ENCODE data around the gene PRCC.

Gene PRCC

DNA sequence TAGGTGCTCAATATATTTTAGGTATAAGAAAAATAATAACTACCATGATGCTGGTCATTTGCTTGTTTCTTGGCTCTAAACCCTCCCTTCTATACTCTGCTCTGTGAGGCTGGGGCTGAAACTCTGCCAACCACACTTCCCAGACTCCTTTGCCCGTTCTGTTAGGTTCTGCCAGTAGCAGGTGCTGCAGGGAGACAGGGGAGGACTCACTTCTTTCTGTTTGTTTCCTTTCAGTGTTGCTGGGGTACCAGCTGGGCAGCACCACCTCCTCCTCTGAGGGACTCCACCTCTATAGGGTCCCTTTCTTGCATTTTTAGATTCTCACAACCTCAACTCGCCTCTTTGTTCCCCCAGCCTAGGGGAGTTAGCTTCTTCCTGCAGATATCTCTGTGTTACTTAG lies 66.3 kb downstream of the PRCC start:
- no peak for TF ChIP-seq CTCF (IDR thresholded peaks at IDR 0.05; ENCODE audit: low read depth, low read length, missing control alignments)
- H3K27me3 ChIP-seq (replicated peaks) = peaks cover 41% of the 10 kb centered on the region
- DNase-seq = no peak
- in situ Hi-C loops (cut with HindIII; ENCODE audit: low pct_ligation_motif_present, low sequenced_read_pairs) = no loop called here
- H3K36me3 ChIP-seq (replicated peaks) = no peaks in the 10 kb centered on the region
- H3K4me3 ChIP-seq (ENCODE audit: low read depth, low read length) = no peak overlapping the region
- no peak overlapping the region for H3K27ac ChIP-seq

GRCh38 chr1:156834322-156834721 lies 67.0 kb downstream of the PRCC start:
- Histone ChIP-seq H3K27ac (no peak overlapping the region), H3K36me3 (replicated peaks) (no peaks in the 10 kb centered on the region), H3K4me3 (ENCODE audit: low read depth, low read length) (no peak overlapping the region), H3K27me3 (replicated peaks) (peaks cover 41% of the 10 kb centered on the region)
- no peak for TF ChIP-seq CTCF (IDR thresholded peaks at IDR 0.05; ENCODE audit: low read depth, low read length, missing control alignments)
- DNase-seq = no peak
- in situ Hi-C loops (cut with HindIII; ENCODE audit: low pct_ligation_motif_present, low sequenced_read_pairs) = no loop called here

DNA sequence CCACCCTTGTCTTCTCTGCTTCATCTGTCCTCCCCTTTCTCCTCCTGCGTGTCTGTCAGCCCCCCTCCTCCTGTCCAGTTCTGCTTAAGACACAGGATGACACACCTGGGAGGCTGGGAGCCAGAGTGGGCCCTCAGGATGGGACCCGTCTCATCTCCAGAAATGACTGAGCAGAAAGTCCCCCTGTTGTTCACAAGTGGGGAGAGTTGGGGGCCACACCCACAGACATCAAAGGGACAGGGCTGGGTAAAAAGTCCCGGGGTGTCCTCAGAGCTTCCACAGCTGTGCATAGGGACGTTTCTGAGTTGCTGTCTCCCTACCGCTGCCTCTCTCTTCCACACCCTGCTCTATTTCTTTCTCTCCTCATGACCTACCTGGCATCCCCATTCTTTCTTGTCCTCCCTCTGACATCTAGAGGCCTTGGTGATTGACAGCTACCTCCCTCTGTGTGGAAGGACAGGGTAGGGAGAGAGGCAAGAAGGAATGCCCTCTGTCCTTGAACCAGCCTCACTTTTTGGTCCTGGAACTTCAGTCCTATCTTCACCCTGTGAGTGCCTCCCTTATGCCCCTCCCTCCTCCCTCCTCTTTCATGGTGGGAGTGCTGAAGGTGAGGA lies 68.8 kb downstream of the PRCC start:
- Histone ChIP-seq H3K27ac (no peak overlapping the region), H3K36me3 (replicated peaks) (no peaks in the 10 kb centered on the region), H3K27me3 (replicated peaks) (peaks cover 41% of the 10 kb centered on the region), H3K4me3 (ENCODE audit: low read depth, low read length) (no peak overlapping the region)
- DNase-seq = no peak
- in situ Hi-C loops (cut with HindIII; ENCODE audit: low pct_ligation_motif_present, low sequenced_read_pairs) = no loop called here
- TF ChIP-seq CTCF (IDR thresholded peaks at IDR 0.05; ENCODE audit: low read depth, low read length, missing control alignments) = no peak

- in situ Hi-C loops (cut with HindIII; ENCODE audit: low pct_ligation_motif_present, low sequenced_read_pairs) = no loop called here
- no peak for TF ChIP-seq CTCF (IDR thresholded peaks at IDR 0.05; ENCODE audit: low read depth, low read length, missing control alignments)
- Histone ChIP-seq H3K27ac (no peak overlapping the region), H3K4me3 (ENCODE audit: low read depth, low read length) (no peak overlapping the region), H3K27me3 (replicated peaks) (peaks cover 40% of the 10 kb centered on the region), H3K36me3 (replicated peaks) (no peaks in the 10 kb centered on the region)
- no peak for DNase-seq
These were observed 69.6 kb downstream of the PRCC start for GRCh38 chr1:156836892-156837291.

DNA sequence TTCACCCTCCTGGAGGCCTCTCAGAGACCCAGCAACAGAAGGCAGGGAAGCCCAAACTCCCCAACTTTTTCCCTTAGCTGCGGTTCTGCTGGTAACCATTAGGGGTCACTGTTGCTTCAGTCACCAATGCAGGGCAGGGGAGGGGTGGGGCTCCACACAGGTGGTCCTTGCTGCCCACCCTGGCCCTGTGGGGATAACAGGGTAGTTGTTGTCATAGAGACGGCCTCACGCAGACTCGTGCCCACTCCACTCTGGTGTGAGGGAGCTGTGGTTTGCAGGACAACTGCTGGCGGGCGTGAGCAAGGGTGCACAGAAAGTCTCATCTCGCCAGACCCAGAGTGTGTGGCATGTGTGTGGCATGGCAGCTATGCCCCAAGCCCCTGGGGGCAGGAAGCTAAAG lies 71.6 kb downstream of the PRCC start:
- Histone ChIP-seq H3K4me3 (ENCODE audit: low read depth, low read length) (no peak overlapping the region), H3K27ac (no peak overlapping the region), H3K27me3 (replicated peaks) (peaks cover 27% of the 10 kb centered on the region), H3K36me3 (replicated peaks) (no peaks in the 10 kb centered on the region)
- in situ Hi-C loops (cut with HindIII; ENCODE audit: low pct_ligation_motif_present, low sequenced_read_pairs) = no loop called here
- DNase-seq = no peak
- TF ChIP-seq CTCF (IDR thresholded peaks at IDR 0.05; ENCODE audit: low read depth, low read length, missing control alignments) = peak; percentile 96

Data from brain microvascular endothelial cell (primary cell).